CD4-positive, alpha-beta T cell (primary cell): Measurements from ENCODE around the gene CCDC24. TPM values are rescaled to one million over a fixed set of nuclear protein-coding genes. Genes with fewer than 3 reads are reported as not detected.

Source experiments
- ATAC-seq: fragments of 200-7000 bp; cut with Tn5 transposase; one replicate; pipeline ENCODE4 v1.10.0; 2022; ENCODE audit warnings: mild to moderate bottlenecking; ENCODE audit not compliant: poor library complexity
- CTCF ChIA-PET: fragments of 350-600 bp; sonication (Branson Sonifier 250); formaldehyde crosslinking; loops from one replicate; lab custom pipeline; 2021; ENCODE audit warnings: antibody characterized with exemption, inconsistent platforms; lab: Charles Lee
- POLR2A ChIA-PET: fragments of 350-600 bp; sonication (Branson Sonifier 250); formaldehyde crosslinking; loops from one replicate; lab custom pipeline; 2021; ENCODE audit warnings: antibody characterized with exemption, inconsistent platforms; lab: Charles Lee
- DNase-seq, 14 experiments: peaks; one replicate each; pipeline ENCODE4 v3.0.0-alpha.2; 2013 to 2020; ENCODE audit warnings: mixed read lengths in 2 of 14
- H3K27ac ChIP-seq, 2 donors: one replicate each; pipeline versions ENCODE4 v1.5.1 to v1.7.0; 2013; ENCODE audit warnings: low read length in 2 of 2, low read depth in 1 of 2, mild to moderate bottlenecking in 1 of 2
- H3K27me3 ChIP-seq, 2 experiments: 1 replicate in 1 of 2; 2 replicates in 1 of 2; pipeline versions ENCODE4 v1.6.1 to v1.7.0; 2013; ENCODE audit warnings: low read length in 2 of 2, control low read depth in 1 of 2, mild to moderate bottlenecking in 1 of 2, moderate library complexity in 1 of 2; ENCODE audit not compliant: insufficient read depth in 2 of 2, control insufficient read depth in 1 of 2
- H3K36me3 ChIP-seq: one replicate; pipeline ENCODE4 v1.6.1; 2013; ENCODE audit warnings: low read length, control low read depth; ENCODE audit not compliant: insufficient read depth
- H3K4me1 ChIP-seq: one replicate; pipeline ENCODE4 v1.6.1; 2013; ENCODE audit warnings: low read length, control low read depth; ENCODE audit not compliant: insufficient read depth
- H3K4me3 ChIP-seq: one replicate; pipeline ENCODE4 v1.5.1; 2013; ENCODE audit warnings: mild to moderate bottlenecking, low read length, moderate library complexity
- H3K9me3 ChIP-seq, 2 experiments: 1 replicate in 1 of 2; 2 replicates in 1 of 2; pipeline versions ENCODE4 v1.6.1 to v1.7.0; 2013; ENCODE audit warnings: low read length in 2 of 2, mild to moderate bottlenecking in 2 of 2, control low read depth in 1 of 2, moderate library complexity in 1 of 2; ENCODE audit not compliant: control insufficient read depth in 1 of 2, insufficient read depth in 1 of 2
- H3K27ac Mint-ChIP-seq: one replicate; pipeline ENCODE4 v1.8.0; 2020; ENCODE audit warnings: mixed read lengths
- H3K27me3 Mint-ChIP-seq: one replicate; pipeline ENCODE4 v1.8.0; 2021; ENCODE audit warnings: mixed read lengths
- H3K36me3 Mint-ChIP-seq: one replicate; pipeline ENCODE4 v1.8.0; 2021; ENCODE audit warnings: low read depth, mixed read lengths
- H3K4me1 Mint-ChIP-seq: one replicate; pipeline ENCODE4 v1.8.0; 2021; ENCODE audit warnings: low read depth, mixed read lengths
- H3K4me3 Mint-ChIP-seq: one replicate; pipeline ENCODE4 v1.8.0; 2020; ENCODE audit warnings: mild to moderate bottlenecking, mixed read lengths
- H3K9me3 Mint-ChIP-seq: one replicate; pipeline ENCODE4 v1.8.0; 2020; ENCODE audit warnings: mixed read lengths
- CTCF ChIP-seq: fragments of 200-600 bp; IDR thresholded peaks from one replicate; pipeline ENCODE4 v1.8.0; 2022; ENCODE audit warnings: antibody characterized with exemption, mild to moderate bottlenecking
- intact Hi-C, 2 experiments: fragments of 100-400 bp; cut with DNase I in 1 of 2; cut with micrococcal nuclease in 1 of 2; formaldehyde crosslinking; loops; one replicate each; pipeline versions ENCODE4 v1.15.1 to v1.9.0; 2023 to 2025; cut with DNase I, micrococcal nuclease
- total RNA-seq, 174 experiments: library from RNA in 2 of 174; stranded (reverse) in 2 of 174; gene quantifications; one replicate each; pipeline ENCODE4 v1.2.3 and lab custom pipeline; 2021 to 2026

CCDC24 gene
- total RNA-seq, 2 experiments from 2014 or later = 0.98 to 1.4 TPM

GRCh38 chr1:44036409-44037139 is 45.2 kb downstream of the CCDC24 start:
- Histone ChIP-seq H3K27ac (no peak overlapping the region), H3K9me3 (no peaks in the 10 kb centered on the region), H3K4me1 (peaks cover 3% of the 10 kb centered on the region), H3K36me3 (no peaks in the 10 kb centered on the region), H3K4me3 (no peak overlapping the region), H3K27me3 (no peaks in the 10 kb centered on the region)
- H3K4me3 Mint-ChIP-seq = no peak overlapping the region
- intact Hi-C loops = loop anchor here (1.0 to 5.0 kb wide), 4 partner anchors 31 to 508 kb away; no protein-coding TSS in a partner anchor
- peaks cover 4% of the 10 kb centered on the region for H3K4me1 Mint-ChIP-seq
- DNase-seq (peak; percentile 52 to 82 (median 61)), ATAC-seq (peak; percentile 91)
- CTCF ChIA-PET = interaction anchor here (0.6 to 2.5 kb wide), 12 partner anchors 10 to 1463 kb away, joined by 3 to 49 read pairs (median 4); partner anchors contain the start of genes ATP6V0B, CCDC163 and MMACHC
- peak; percentile 84 for TF ChIP-seq CTCF
- H3K27me3 Mint-ChIP-seq = no peaks in the 10 kb centered on the region
- H3K36me3 Mint-ChIP-seq = no peaks in the 10 kb centered on the region
- POLR2A ChIA-PET = interaction anchor here (0.7 kb wide), 1 partner anchor 31 kb away, joined by 3 read pairs; no protein-coding TSS in a partner anchor
- H3K9me3 Mint-ChIP-seq = no peaks in the 10 kb centered on the region
- no peak overlapping the region for H3K27ac Mint-ChIP-seq

- ATAC-seq = no peak
- H3K27ac ChIP-seq = no peak overlapping the region
- no peaks in the 10 kb centered on the region for H3K36me3 Mint-ChIP-seq
- H3K4me1 Mint-ChIP-seq = no peaks in the 10 kb centered on the region
- H3K27ac Mint-ChIP-seq = no peak overlapping the region
- TF ChIP-seq CTCF = no peak
- no peak for DNase-seq
- no peaks in the 10 kb centered on the region for H3K9me3 Mint-ChIP-seq
- H3K4me3 ChIP-seq = no peak overlapping the region
- intact Hi-C loops = loop anchor here in 1 of 2 experiments (2.0 to 5.0 kb wide), 2 partner anchors 275 to 508 kb away; no protein-coding TSS in a partner anchor
- CTCF ChIA-PET = interaction anchor here (0.6 to 2.5 kb wide), 12 partner anchors 10 to 1463 kb away, joined by 3 to 49 read pairs (median 4); partner anchors contain the start of genes ATP6V0B, CCDC163 and MMACHC
- H3K27me3 Mint-ChIP-seq = no peaks in the 10 kb centered on the region
- POLR2A ChIA-PET = interaction anchor here (0.7 kb wide), 1 partner anchor 32 kb away, joined by 3 read pairs; no protein-coding TSS in a partner anchor
- H3K27me3 ChIP-seq = no peaks in the 10 kb centered on the region
- H3K36me3 ChIP-seq = no peaks in the 10 kb centered on the region
- H3K4me3 Mint-ChIP-seq = no peak overlapping the region
- no peaks in the 10 kb centered on the region for H3K4me1 ChIP-seq
- no peaks in the 10 kb centered on the region for H3K9me3 ChIP-seq
These were observed 45.8 kb downstream of the CCDC24 start for GRCh38 chr1:44037154-44037553.

- H3K36me3 Mint-ChIP-seq = no peaks in the 10 kb centered on the region
- no peak for TF ChIP-seq CTCF
- ATAC-seq = no peak
- no peak for DNase-seq
- Histone ChIP-seq H3K27ac (no peak overlapping the region), H3K4me1 (no peaks in the 10 kb centered on the region), H3K27me3 (peaks cover 0 to 5% of the 10 kb centered on the region in 2 experiments), H3K9me3 (no peaks in the 10 kb centered on the region), H3K4me3 (no peak overlapping the region), H3K36me3 (no peaks in the 10 kb centered on the region)
- intact Hi-C loops = loop anchor here in 1 of 2 experiments (5.0 kb wide), 1 partner anchor 277 kb away; no protein-coding TSS in a partner anchor
- no peak overlapping the region for H3K27ac Mint-ChIP-seq
- no peaks in the 10 kb centered on the region for H3K27me3 Mint-ChIP-seq
- CTCF ChIA-PET = no interaction called here
- no peak overlapping the region for H3K4me3 Mint-ChIP-seq
- H3K4me1 Mint-ChIP-seq = no peaks in the 10 kb centered on the region
- POLR2A ChIA-PET = no interaction called here
- H3K9me3 Mint-ChIP-seq = no peaks in the 10 kb centered on the region
These were observed 47.7 kb downstream of the CCDC24 start for GRCh38 chr1:44038876-44039657.
